Lower lobe of right lung (tissue), 2 donors: Measurements from ENCODE around the gene AS3MT. TPM values are rescaled to one million over a fixed set of nuclear protein-coding genes. Genes with fewer than 3 reads are reported as not detected.
A peak's percentile ranks its signal among the peaks of the same experiment; 100 is the strongest.

Experiments
- ATAC-seq, 2 donors: fragments of 200-7000 bp; cut with Tn5 transposase; one replicate each; pipeline ENCODE4 v1.9.1; 2020 to 2022; ENCODE audit warnings: mild to moderate bottlenecking in 2 of 2, moderate library complexity in 2 of 2
- DNase-seq: peaks from one replicate; pipeline ENCODE4 v3.0.0-alpha.2; 2020
- H3K27ac ChIP-seq: fragments of 200-600 bp; one replicate; pipeline ENCODE4 v1.8.0; 2022
- H3K27me3 ChIP-seq: fragments of 200-600 bp; one replicate; pipeline ENCODE4 v1.8.0; 2022; ENCODE audit warnings: low read depth
- H3K36me3 ChIP-seq: fragments of 200-600 bp; one replicate; pipeline ENCODE4 v1.8.0; 2022; ENCODE audit warnings: mild to moderate bottlenecking
- H3K4me1 ChIP-seq: fragments of 200-600 bp; one replicate; pipeline ENCODE4 v1.8.0; 2022
- H3K4me3 ChIP-seq: fragments of 200-600 bp; one replicate; pipeline ENCODE4 v1.8.0; 2022; ENCODE audit warnings: mild to moderate bottlenecking
- H3K9me3 ChIP-seq: fragments of 200-600 bp; one replicate; pipeline ENCODE4 v1.8.0; 2022
- intact Hi-C: fragments of 100-400 bp; cut with DNase I; formaldehyde crosslinking; loops from one replicate; pipeline ENCODE4 v1.11.0; 2022
- total RNA-seq: library from RNA; stranded (reverse); fragmentation: NEBNext Ultra II Directional; extraction: Animal tissue kit (Norgen Biotek cat#: 25700); gene quantifications from one replicate; pipeline ENCODE4 v1.2.1, GENCODE V29; 2021
- TF ChIP-seq, protein P1 (sequence below): fragments of 200-600 bp; IDR thresholded peaks from one replicate; pipeline ENCODE4 v1.8.0; 2022; ENCODE audit warnings: antibody characterized with exemption, mild to moderate bottlenecking
- donor health status: DM: no; HTN: yes; CAD: no; lungs with severe emphysema.

Gene AS3MT
- total RNA-seq, 1 donor from 2014 or later, result 1.9 TPM

DNA sequence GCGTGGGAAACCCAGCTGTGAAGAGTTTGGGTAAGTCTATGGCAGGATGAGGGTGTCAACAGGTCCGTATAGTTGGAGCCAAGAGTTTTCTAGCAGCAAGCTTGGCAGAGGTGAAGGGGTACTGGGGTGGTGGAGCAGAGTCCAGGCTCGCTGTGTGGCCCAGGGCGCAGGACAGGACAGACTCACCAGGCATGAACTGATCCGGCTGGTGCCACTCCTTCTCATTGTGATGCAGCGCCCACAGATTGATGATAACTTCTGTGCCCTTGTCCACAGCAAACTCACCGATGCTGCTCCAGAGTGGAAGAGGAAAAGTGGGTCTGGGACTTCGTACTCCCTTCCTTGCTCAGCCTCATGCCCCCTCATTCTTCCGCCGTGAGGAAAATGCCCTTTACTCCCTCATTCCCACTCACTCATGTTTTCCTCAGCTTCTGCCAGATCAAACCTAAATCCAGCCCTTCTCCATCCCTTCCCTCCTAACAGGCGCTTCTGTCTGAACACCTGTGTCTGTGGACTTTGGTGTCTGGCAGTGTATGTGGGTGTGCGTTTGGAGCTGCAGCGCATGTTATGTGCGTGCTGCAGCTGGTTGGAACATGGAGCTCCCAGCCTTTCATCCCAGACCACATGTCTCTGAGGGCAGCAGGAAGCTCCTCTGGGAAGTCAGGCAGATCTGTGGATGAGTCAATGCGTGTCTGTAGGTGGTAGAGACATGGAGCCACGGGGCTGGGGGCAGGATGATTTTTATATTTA is 37.8 kb upstream of the AS3MT start:
- Histone ChIP-seq H3K27ac (no peak overlapping the region), H3K9me3 (no peaks in the 10 kb centered on the region), H3K4me3 (no peak overlapping the region), H3K27me3 (no peaks in the 10 kb centered on the region), H3K36me3 (no peaks in the 10 kb centered on the region), H3K4me1 (no peaks in the 10 kb centered on the region)
- TF ChIP-seq, protein P1, sequence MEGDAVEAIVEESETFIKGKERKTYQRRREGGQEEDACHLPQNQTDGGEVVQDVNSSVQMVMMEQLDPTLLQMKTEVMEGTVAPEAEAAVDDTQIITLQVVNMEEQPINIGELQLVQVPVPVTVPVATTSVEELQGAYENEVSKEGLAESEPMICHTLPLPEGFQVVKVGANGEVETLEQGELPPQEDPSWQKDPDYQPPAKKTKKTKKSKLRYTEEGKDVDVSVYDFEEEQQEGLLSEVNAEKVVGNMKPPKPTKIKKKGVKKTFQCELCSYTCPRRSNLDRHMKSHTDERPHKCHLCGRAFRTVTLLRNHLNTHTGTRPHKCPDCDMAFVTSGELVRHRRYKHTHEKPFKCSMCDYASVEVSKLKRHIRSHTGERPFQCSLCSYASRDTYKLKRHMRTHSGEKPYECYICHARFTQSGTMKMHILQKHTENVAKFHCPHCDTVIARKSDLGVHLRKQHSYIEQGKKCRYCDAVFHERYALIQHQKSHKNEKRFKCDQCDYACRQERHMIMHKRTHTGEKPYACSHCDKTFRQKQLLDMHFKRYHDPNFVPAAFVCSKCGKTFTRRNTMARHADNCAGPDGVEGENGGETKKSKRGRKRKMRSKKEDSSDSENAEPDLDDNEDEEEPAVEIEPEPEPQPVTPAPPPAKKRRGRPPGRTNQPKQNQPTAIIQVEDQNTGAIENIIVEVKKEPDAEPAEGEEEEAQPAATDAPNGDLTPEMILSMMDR, result no peak
- ATAC-seq, result no peak
- no peak for DNase-seq
- intact Hi-C loops, result no loop called here

DNA sequence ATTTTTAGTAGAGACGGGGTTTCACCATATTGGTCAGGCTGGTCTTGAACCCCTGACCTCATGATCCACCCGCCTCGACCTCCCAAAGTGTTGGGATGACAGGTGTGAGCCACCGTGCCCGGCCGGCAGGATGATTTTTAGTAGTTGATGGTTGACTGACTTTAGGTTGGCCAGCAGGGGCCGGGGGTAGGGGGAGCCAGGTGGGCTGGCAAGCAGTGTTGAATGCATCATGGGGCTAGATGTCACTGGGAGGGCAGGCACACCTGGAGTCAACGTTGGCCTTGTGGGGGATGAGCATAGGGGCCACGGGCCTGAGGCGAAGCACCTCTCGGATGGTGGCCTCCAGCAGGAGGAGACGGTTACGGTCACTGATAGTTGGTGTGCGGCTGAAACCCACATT is 37.0 kb upstream of the AS3MT start:
- DNase-seq, result no peak
- no peak overlapping the region for H3K27ac ChIP-seq
- TF ChIP-seq, protein P1, result no peak
- H3K4me1 ChIP-seq, result no peaks in the 10 kb centered on the region
- no peaks in the 10 kb centered on the region for H3K27me3 ChIP-seq
- no peak overlapping the region for H3K4me3 ChIP-seq
- no peaks in the 10 kb centered on the region for H3K9me3 ChIP-seq
- ATAC-seq, result no peak
- intact Hi-C loops, result no loop called here
- no peaks in the 10 kb centered on the region for H3K36me3 ChIP-seq

DNA sequence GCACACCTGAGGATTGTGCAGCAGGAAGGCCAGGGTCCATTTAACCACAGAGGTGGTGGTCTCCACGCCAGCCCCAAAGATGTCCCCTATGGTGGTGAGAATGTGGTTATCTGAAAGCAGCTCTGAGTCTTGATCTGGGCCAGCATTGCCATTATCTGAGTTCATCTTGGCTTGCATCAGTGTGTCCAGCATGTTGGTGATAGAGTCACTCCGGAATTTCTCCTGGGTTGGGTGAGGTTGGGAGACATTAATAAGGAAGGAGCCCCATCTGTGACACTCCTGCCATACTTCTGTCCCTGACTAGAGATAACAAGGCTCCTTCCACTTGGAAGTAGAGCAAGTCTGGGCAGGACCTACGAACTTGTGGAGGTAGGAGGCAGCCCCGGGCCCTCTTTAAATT is 36.3 kb upstream of the AS3MT start:
- intact Hi-C loops, result no loop called here
- Histone ChIP-seq H3K36me3 (no peaks in the 10 kb centered on the region), H3K27me3 (no peaks in the 10 kb centered on the region), H3K27ac (no peak overlapping the region), H3K4me3 (no peak overlapping the region), H3K4me1 (no peaks in the 10 kb centered on the region), H3K9me3 (no peaks in the 10 kb centered on the region)
- TF ChIP-seq, protein P1, result no peak
- DNase-seq (no peak), ATAC-seq (no peak)

DNA sequence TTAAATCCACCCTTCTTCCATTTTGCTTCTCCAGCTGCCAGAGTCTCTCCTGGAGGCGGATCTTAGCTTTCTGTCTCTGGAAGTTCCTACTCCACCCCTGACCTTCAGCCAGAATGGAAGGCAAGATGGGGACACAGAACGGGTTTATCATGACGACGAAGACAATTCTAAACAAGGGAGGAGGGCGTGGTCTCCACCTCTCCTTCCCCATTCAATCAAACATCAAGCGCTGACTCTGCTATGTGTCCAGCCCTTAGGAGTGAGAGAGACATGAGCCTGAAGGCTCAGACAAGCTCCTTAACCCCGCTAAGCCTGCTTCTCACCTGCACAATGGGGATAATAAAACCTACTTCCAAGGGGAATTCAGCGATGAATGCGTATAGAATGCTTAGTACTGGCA is 35.1 kb upstream of the AS3MT start:
- ATAC-seq (no peak), DNase-seq (no peak)
- no peak overlapping the region for H3K4me3 ChIP-seq
- H3K9me3 ChIP-seq, result peaks cover 7% of the 10 kb centered on the region
- no peaks in the 10 kb centered on the region for H3K27me3 ChIP-seq
- no peaks in the 10 kb centered on the region for H3K4me1 ChIP-seq
- no peak overlapping the region for H3K27ac ChIP-seq
- intact Hi-C loops, result no loop called here
- no peaks in the 10 kb centered on the region for H3K36me3 ChIP-seq
- TF ChIP-seq, protein P1, result no peak

DNA sequence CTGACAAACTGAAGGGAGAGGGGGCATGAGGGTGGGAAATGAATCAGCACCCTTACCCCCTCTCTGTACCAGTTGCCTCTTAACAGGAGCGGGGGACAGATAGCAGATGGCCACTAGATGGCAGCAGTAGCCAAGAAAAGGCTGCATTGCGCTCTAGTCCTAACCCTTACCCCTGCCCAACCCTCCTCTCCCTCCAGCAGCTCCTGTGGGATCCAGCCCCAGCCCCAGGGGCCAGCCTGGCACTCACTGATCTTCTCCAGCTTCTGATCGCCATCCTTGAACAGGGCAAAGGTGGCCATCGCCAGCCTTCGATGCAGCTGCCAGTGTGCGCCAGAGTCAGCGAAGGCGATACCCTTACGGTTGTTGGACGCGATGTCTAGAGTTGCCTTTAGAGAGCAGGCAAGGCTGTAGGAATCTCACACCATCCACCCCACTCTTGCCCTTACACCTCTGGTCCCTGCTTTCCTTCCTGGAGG is 34.2 kb upstream of the AS3MT start:
- Histone ChIP-seq H3K27ac (no peak overlapping the region), H3K4me1 (no peaks in the 10 kb centered on the region), H3K4me3 (no peak overlapping the region), H3K27me3 (no peaks in the 10 kb centered on the region), H3K36me3 (no peaks in the 10 kb centered on the region), H3K9me3 (peaks cover 7% of the 10 kb centered on the region)
- intact Hi-C loops, result no loop called here
- TF ChIP-seq, protein P1, result peak; percentile 93
- DNase-seq (peak; percentile 71), ATAC-seq (peak; percentile 93 to 94)
